ENCODE results near the gene MIA.
A peak's percentile ranks its signal among the peaks of the same experiment; 100 is the strongest.
"Not testable (repeated sequence)": the region's sequence is repeated elsewhere in the genome, so short reads cannot be mapped to it uniquely, and the experiment has no call there.

MIA gene

GRCh38 chr19:40774916-40775631, at the start of gene MIA:
MIA (plus strand) TSS chr19:40775521; CDS start chr19:40775543, 22 bp downstream.
- no peak for DNase-seq (ENCODE audit: low read depth in 2 of 2)

- DNase-seq (ENCODE audit: low read depth in 2 of 2) = no peak
These were observed 49.0 kb upstream of the MIA start for GRCh38 chr19:40726279-40726678.

GRCh38 chr19:40730065-40730464, 45.3 kb upstream of the MIA start:
- DNase-seq (ENCODE audit: low read depth in 2 of 2) = not testable (repeated sequence)

GRCh38 chr19:40732304-40732703, 43.0 kb upstream of the MIA start:
- DNase-seq (ENCODE audit: low read depth in 2 of 2) = not testable (repeated sequence)

- no peak for DNase-seq (ENCODE audit: low read depth in 2 of 2)
These were observed 42.2 kb upstream of the MIA start for GRCh38 chr19:40733149-40733548.

- DNase-seq (ENCODE audit: low read depth in 2 of 2) = no peak
These were observed 40.1 kb upstream of the MIA start for GRCh38 chr19:40735013-40735771.

- no peak for DNase-seq (ENCODE audit: low read depth in 2 of 2)
These were observed 38.7 kb upstream of the MIA start for GRCh38 chr19:40736661-40737060.

- DNase-seq (ENCODE audit: low read depth in 2 of 2) = no peak
These were observed 38.1 kb upstream of the MIA start for GRCh38 chr19:40737102-40737644.

GRCh38 chr19:40739030-40739839, 36.1 kb upstream of the MIA start:
- no peak for DNase-seq (ENCODE audit: low read depth in 2 of 2)

- DNase-seq (ENCODE audit: low read depth in 2 of 2) = no peak
These were observed 35.2 kb upstream of the MIA start for GRCh38 chr19:40739871-40740703.

- DNase-seq (ENCODE audit: low read depth in 2 of 2) = no peak
These were observed 34.6 kb upstream of the MIA start for GRCh38 chr19:40740747-40741146.

- DNase-seq (ENCODE audit: low read depth in 2 of 2) = no peak
These were observed 33.6 kb upstream of the MIA start for GRCh38 chr19:40741527-40742390.

- no peak for DNase-seq (ENCODE audit: low read depth in 2 of 2)
These were observed 32.8 kb upstream of the MIA start for GRCh38 chr19:40742477-40742876.

- DNase-seq (ENCODE audit: low read depth in 2 of 2) = no peak
These were observed 32.4 kb upstream of the MIA start for GRCh38 chr19:40742886-40743285.

- no peak for DNase-seq (ENCODE audit: low read depth in 2 of 2)
These were observed 31.4 kb upstream of the MIA start for GRCh38 chr19:40743926-40744325.

- no peak for DNase-seq (ENCODE audit: low read depth in 2 of 2)
These were observed 30.5 kb upstream of the MIA start for GRCh38 chr19:40744554-40745401.

- DNase-seq (ENCODE audit: low read depth in 2 of 2) = peak in 1 of 2 experiments; percentile 12
These were observed 29.9 kb upstream of the MIA start for GRCh38 chr19:40745402-40745780.

- DNase-seq (ENCODE audit: low read depth in 2 of 2) = no peak
These were observed 27.8 kb upstream of the MIA start for GRCh38 chr19:40747536-40747935.
